WTC11 (cell line): Measurements from ENCODE around the gene IRAK2. TPM values are rescaled to one million over a fixed set of nuclear protein-coding genes. Genes with fewer than 3 reads are reported as not detected.
"Not testable (repeated sequence)": the region's sequence is repeated elsewhere in the genome, so short reads cannot be mapped to it uniquely, and the experiment has no call there.

ENCODE experiments used
- ATAC-seq: fragments of 200-7000 bp; cut with Tn5 transposase; 2 replicates; pipeline ENCODE4 v1.10.0; 2021; ENCODE audit warnings: mild to moderate bottlenecking, moderate library complexity
- CTCF ChIA-PET: fragments of 300-600 bp; sonication (Branson Sonifier 250); formaldehyde crosslinking; loops from one replicate; lab custom pipeline; 2021; ENCODE audit warnings: antibody characterized with exemption; lab: Charles Lee
- POLR2A ChIA-PET: fragments of 350-600 bp; sonication (Branson Sonifier 250); formaldehyde crosslinking; loops from one replicate; lab custom pipeline; 2021; ENCODE audit warnings: antibody characterized with exemption; lab: Charles Lee
- DNase-seq: peaks from one replicate; pipeline ENCODE4 v3.0.0; 2021; ENCODE audit warnings: low spot score
- H3K27ac Mint-ChIP-seq: 2 replicates; pipeline ENCODE4 v1.8.0; 2021; ENCODE audit warnings: mixed read lengths
- H3K27me3 Mint-ChIP-seq: 2 replicates; pipeline ENCODE4 v1.8.0; 2021; ENCODE audit warnings: low read depth, mild to moderate bottlenecking, moderate library complexity, mixed read lengths
- H3K36me3 Mint-ChIP-seq: 2 replicates; pipeline ENCODE4 v1.8.0; 2021; ENCODE audit warnings: mixed read lengths
- H3K4me1 Mint-ChIP-seq: 2 replicates; pipeline ENCODE4 v1.8.0; 2022; ENCODE audit warnings: mixed read lengths
- H3K4me3 Mint-ChIP-seq: 2 replicates; pipeline ENCODE4 v1.8.0; 2021; ENCODE audit warnings: mild to moderate bottlenecking, moderate library complexity, mixed read lengths
- H3K9me3 Mint-ChIP-seq: 2 replicates; pipeline ENCODE4 v1.8.0; 2021; ENCODE audit warnings: mixed read lengths
- CREB1 ChIP-seq: sonication (generic); formaldehyde crosslinking; IDR thresholded peaks from 2 replicates; pipeline ENCODE4 v1.8.0; 2023; ENCODE audit warnings: mild to moderate bottlenecking, missing genetic modification reagents
- CREM ChIP-seq: sonication (generic); formaldehyde crosslinking; IDR thresholded peaks from 2 replicates; pipeline ENCODE4 v1.8.1; 2022; ENCODE audit warnings: mild to moderate bottlenecking, missing genetic modification reagents, moderate library complexity
- MYBL2 ChIP-seq: sonication (generic); formaldehyde crosslinking; IDR thresholded peaks from 2 replicates; pipeline ENCODE4 v1.8.1; 2023; ENCODE audit warnings: mild to moderate bottlenecking, moderate library complexity, missing genetic modification reagents
- NFYB ChIP-seq: sonication (generic); formaldehyde crosslinking; conservative IDR thresholded peaks from 2 replicates; pipeline ENCODE4 v1.8.0; 2022; ENCODE audit warnings: low read depth, missing genetic modification reagents
- RELA ChIP-seq: sonication (generic); formaldehyde crosslinking; IDR thresholded peaks from 2 replicates; pipeline ENCODE4 v1.8.1; 2022; ENCODE audit warnings: missing genetic modification reagents, mild to moderate bottlenecking, borderline replicate concordance
- SMAD3 ChIP-seq: sonication (generic); formaldehyde crosslinking; IDR thresholded peaks from 2 replicates; pipeline ENCODE4 v1.8.0; 2022; ENCODE audit warnings: missing genetic modification reagents, mild to moderate bottlenecking, borderline replicate concordance
- TEAD1 ChIP-seq: sonication (generic); formaldehyde crosslinking; IDR thresholded peaks from 2 replicates; pipeline ENCODE4 v1.8.0; 2022; ENCODE audit warnings: mild to moderate bottlenecking, missing genetic modification reagents
- ZNF121 ChIP-seq: sonication (generic); formaldehyde crosslinking; IDR thresholded peaks from 2 replicates; pipeline ENCODE4 v1.8.0; 2023; ENCODE audit warnings: missing genetic modification reagents
- ZNF396 ChIP-seq: fragments of 250-450 bp; sonication (Bioruptor Pico); IDR thresholded peaks from 2 replicates; pipeline ENCODE4 v1.8.0; 2021; ENCODE audit warnings: mild to moderate bottlenecking, moderate library complexity, borderline replicate concordance
- total RNA-seq: library from RNA; stranded (reverse); gene quantifications from 3 replicates; pipeline ENCODE4 v1.2.3, GENCODE V29; 2021
- TF ChIP-seq, protein P1 (sequence below): fragments of 200-600 bp; IDR thresholded peaks from 2 replicates; pipeline ENCODE4 v1.8.0; 2022; ENCODE audit warnings: antibody characterized with exemption
- TF ChIP-seq, protein P2 (sequence below): sonication (generic); formaldehyde crosslinking; IDR thresholded peaks from 2 replicates; pipeline ENCODE4 v1.8.1; 2023; ENCODE audit warnings: mild to moderate bottlenecking, missing genetic modification reagents
- TF ChIP-seq, protein P3 (sequence below): sonication (generic); formaldehyde crosslinking; IDR thresholded peaks from 2 replicates; pipeline ENCODE4 v1.8.0; 2022; ENCODE audit warnings: mild to moderate bottlenecking, missing genetic modification reagents
- TF ChIP-seq, protein P4 (sequence below): fragments of 250-450 bp; sonication (Bioruptor Pico); IDR thresholded peaks from 2 replicates; pipeline ENCODE4 v1.8.0; 2021; ENCODE audit warnings: mild to moderate bottlenecking
- TF ChIP-seq, protein P5 (sequence below): sonication (generic); formaldehyde crosslinking; IDR thresholded peaks from 2 replicates; pipeline ENCODE4 v1.8.0; 2022; ENCODE audit warnings: mild to moderate bottlenecking, missing genetic modification reagents
- TF ChIP-seq, protein P6 (sequence below): sonication (generic); formaldehyde crosslinking; IDR thresholded peaks from 2 replicates; pipeline ENCODE4 v1.8.1; 2022; ENCODE audit warnings: low read depth, mild to moderate bottlenecking, moderate library complexity, missing genetic modification reagents, borderline replicate concordance

Gene IRAK2
- total RNA-seq, 1 experiment from 2014 or later: 1.4 TPM

DNA sequence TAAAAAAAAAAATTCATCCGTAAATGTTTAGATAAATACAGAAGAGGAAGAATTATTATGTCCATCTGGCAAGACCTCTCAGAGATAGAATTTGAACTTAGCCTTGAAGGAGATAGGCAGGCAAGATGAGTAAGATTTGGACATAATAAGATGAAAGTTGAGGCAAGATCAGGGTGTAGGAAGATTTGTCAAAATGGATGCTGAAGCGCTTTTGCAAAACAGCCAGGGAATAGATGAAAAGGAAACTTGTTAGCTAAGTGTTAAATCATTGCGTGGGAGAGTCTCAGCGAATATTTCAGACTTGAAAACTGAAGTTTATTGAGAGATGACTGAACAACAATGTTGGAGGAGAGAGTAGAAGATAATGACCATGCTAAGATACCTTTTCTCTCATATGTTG, 42.0 kb upstream of the IRAK2 start (continued):
- TF ChIP-seq, protein P1, sequence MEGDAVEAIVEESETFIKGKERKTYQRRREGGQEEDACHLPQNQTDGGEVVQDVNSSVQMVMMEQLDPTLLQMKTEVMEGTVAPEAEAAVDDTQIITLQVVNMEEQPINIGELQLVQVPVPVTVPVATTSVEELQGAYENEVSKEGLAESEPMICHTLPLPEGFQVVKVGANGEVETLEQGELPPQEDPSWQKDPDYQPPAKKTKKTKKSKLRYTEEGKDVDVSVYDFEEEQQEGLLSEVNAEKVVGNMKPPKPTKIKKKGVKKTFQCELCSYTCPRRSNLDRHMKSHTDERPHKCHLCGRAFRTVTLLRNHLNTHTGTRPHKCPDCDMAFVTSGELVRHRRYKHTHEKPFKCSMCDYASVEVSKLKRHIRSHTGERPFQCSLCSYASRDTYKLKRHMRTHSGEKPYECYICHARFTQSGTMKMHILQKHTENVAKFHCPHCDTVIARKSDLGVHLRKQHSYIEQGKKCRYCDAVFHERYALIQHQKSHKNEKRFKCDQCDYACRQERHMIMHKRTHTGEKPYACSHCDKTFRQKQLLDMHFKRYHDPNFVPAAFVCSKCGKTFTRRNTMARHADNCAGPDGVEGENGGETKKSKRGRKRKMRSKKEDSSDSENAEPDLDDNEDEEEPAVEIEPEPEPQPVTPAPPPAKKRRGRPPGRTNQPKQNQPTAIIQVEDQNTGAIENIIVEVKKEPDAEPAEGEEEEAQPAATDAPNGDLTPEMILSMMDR: no peak
- TF ChIP-seq ZNF396 (CRISPR knock-in tag): no peak
- no peak for TF ChIP-seq CREM (CRISPR knock-in tag)
- TF ChIP-seq, protein P2, sequence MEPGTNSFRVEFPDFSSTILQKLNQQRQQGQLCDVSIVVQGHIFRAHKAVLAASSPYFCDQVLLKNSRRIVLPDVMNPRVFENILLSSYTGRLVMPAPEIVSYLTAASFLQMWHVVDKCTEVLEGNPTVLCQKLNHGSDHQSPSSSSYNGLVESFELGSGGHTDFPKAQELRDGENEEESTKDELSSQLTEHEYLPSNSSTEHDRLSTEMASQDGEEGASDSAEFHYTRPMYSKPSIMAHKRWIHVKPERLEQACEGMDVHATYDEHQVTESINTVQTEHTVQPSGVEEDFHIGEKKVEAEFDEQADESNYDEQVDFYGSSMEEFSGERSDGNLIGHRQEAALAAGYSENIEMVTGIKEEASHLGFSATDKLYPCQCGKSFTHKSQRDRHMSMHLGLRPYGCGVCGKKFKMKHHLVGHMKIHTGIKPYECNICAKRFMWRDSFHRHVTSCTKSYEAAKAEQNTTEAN (CRISPR knock-in tag): no peak
- no peak for TF ChIP-seq RELA (CRISPR knock-in tag)
- no peak for TF ChIP-seq SMAD3 (CRISPR knock-in tag)
- no peak for TF ChIP-seq CREB1 (CRISPR knock-in tag)

DNA sequence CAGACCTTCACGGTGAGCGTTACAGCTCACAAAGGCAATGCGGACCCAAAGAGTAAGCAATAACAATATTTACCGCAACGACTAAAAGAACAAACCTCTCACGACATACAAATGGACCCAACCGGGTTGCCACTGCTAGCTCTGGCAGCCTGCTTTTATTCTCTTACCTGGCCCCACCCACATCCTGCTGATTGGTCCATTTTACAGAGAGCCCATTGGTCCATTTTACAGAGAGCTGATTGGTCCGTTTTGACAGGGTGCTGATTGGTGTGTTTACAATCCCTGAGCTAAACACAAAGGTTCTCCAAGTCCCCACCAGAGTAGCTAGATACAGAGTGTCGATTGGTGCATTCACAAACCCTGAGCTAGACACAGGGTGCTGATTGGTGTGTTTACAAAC, 28.8 kb upstream of the IRAK2 start:
- POLR2A ChIA-PET, H3K4me1 Mint-ChIP-seq, ATAC-seq, CTCF ChIA-PET, H3K27me3 Mint-ChIP-seq, H3K36me3 Mint-ChIP-seq, H3K4me3 Mint-ChIP-seq, DNase-seq, H3K27ac Mint-ChIP-seq, H3K9me3 Mint-ChIP-seq: not testable (repeated sequence)
- TF ChIP-seq NFYB (CRISPR knock-in tag): peak; percentile 65

DNA sequence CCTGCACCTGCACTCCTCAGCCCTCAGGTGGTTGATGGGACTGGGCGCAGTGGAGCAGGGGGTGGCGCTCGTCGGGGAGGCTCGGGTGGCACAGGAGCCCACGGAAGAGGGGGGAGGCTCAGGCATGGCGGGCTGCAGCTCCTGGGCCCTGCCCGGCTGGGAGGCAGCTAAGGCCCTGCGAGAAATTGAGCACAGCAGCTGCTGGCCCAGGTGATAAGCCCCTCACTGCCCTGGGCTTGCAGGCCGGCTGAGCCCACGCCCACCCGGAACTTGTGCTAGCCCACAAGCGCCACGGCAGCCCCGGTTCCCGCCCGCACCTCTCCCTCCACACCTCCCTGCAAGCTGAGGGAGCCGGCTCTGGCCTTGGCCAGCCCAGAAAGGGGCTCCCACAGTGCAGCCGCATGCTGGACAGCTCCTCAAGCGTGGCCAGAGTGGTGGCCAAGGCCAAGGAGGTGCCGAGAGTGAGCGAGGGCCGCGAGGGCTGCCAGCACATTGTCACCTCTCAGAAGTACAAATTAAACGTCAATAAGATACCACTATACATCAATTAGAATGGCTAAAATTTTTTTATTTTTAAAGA, 28.2 kb upstream of the IRAK2 start:
- TF ChIP-seq, protein P3, sequence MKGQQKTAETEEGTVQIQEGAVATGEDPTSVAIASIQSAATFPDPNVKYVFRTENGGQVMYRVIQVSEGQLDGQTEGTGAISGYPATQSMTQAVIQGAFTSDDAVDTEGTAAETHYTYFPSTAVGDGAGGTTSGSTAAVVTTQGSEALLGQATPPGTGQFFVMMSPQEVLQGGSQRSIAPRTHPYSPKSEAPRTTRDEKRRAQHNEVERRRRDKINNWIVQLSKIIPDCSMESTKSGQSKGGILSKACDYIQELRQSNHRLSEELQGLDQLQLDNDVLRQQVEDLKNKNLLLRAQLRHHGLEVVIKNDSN (CRISPR knock-in tag): no peak
- TF ChIP-seq, protein P4, sequence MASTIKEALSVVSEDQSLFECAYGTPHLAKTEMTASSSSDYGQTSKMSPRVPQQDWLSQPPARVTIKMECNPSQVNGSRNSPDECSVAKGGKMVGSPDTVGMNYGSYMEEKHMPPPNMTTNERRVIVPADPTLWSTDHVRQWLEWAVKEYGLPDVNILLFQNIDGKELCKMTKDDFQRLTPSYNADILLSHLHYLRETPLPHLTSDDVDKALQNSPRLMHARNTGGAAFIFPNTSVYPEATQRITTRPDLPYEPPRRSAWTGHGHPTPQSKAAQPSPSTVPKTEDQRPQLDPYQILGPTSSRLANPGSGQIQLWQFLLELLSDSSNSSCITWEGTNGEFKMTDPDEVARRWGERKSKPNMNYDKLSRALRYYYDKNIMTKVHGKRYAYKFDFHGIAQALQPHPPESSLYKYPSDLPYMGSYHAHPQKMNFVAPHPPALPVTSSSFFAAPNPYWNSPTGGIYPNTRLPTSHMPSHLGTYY (CRISPR knock-in tag): no peak
- no peak for TF ChIP-seq MYBL2 (CRISPR knock-in tag)
- TF ChIP-seq, protein P5, sequence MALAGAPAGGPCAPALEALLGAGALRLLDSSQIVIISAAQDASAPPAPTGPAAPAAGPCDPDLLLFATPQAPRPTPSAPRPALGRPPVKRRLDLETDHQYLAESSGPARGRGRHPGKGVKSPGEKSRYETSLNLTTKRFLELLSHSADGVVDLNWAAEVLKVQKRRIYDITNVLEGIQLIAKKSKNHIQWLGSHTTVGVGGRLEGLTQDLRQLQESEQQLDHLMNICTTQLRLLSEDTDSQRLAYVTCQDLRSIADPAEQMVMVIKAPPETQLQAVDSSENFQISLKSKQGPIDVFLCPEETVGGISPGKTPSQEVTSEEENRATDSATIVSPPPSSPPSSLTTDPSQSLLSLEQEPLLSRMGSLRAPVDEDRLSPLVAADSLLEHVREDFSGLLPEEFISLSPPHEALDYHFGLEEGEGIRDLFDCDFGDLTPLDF (CRISPR knock-in tag): no peak
- TF ChIP-seq, protein P6, sequence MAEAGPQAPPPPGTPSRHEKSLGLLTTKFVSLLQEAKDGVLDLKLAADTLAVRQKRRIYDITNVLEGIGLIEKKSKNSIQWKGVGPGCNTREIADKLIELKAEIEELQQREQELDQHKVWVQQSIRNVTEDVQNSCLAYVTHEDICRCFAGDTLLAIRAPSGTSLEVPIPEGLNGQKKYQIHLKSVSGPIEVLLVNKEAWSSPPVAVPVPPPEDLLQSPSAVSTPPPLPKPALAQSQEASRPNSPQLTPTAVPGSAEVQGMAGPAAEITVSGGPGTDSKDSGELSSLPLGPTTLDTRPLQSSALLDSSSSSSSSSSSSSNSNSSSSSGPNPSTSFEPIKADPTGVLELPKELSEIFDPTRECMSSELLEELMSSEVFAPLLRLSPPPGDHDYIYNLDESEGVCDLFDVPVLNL (CRISPR knock-in tag): no peak
- no peak for TF ChIP-seq ZNF121 (CRISPR knock-in tag)
- no peak for TF ChIP-seq TEAD1 (CRISPR knock-in tag)
- ATAC-seq (no peak), DNase-seq (no peak)
- peaks cover 6% of the 10 kb centered on the region for H3K9me3 Mint-ChIP-seq
- CTCF ChIA-PET: no interaction called here
- H3K36me3 Mint-ChIP-seq: no peaks in the 10 kb centered on the region
- H3K4me1 Mint-ChIP-seq: no peaks in the 10 kb centered on the region
- H3K27me3 Mint-ChIP-seq: no peaks in the 10 kb centered on the region; the same call in 1 of the 2 replicates
- H3K27ac Mint-ChIP-seq: no peak overlapping the region
- POLR2A ChIA-PET: no interaction called here
- H3K4me3 Mint-ChIP-seq: no peak overlapping the region
